HEK293 (cell line): ENCODE results near the gene ADO.

Experiments
- CTCF ChIA-PET: fragments of 350-600 bp; formaldehyde crosslinking; extraction: SDS; loops from one replicate; lab custom pipeline; 2021; ENCODE audit warnings: antibody characterized with exemption; lab: Yijun Ruan, JAX
- POLR2A ChIA-PET: fragments of 300-600 bp; formaldehyde crosslinking; extraction: SDS; loops from one replicate; lab custom pipeline; 2020; ENCODE audit warnings: antibody characterized with exemption, inconsistent platforms; lab: Yijun Ruan, JAX
- H3K27ac ChIP-seq: fragments of 200-500 bp; sonication (Bioruptor generic); 2 replicates; pipeline ENCODE4 v1.5.1; 2014; ENCODE audit warnings: low read depth, low read length, control low read depth, inconsistent platforms; ENCODE audit errors: extremely low read depth
- H3K36me3 ChIP-seq, 2 experiments: fragments of 200-500 bp in 1 of 2; sonication (Bioruptor generic) in 1 of 2; 1 replicate in 1 of 2; 2 replicates in 1 of 2; pipeline ENCODE4 v1.5.1; 2014 to 2017; ENCODE audit warnings: inconsistent platforms in 2 of 2, low read length in 2 of 2; ENCODE audit not compliant: control insufficient read depth in 2 of 2, insufficient read depth in 1 of 2
- H3K4me1 ChIP-seq: fragments of 200-500 bp; sonication (Bioruptor generic); 2 replicates; pipeline ENCODE4 v1.5.1; 2014; ENCODE audit warnings: mild to moderate bottlenecking, low read length, inconsistent platforms; ENCODE audit not compliant: control insufficient read depth, insufficient read depth
- H3K4me3 ChIP-seq: 2 replicates; pipeline ENCODE4 v1.5.1; 2011; ENCODE audit warnings: low read depth, mild to moderate bottlenecking, control low read depth, low read length, moderate library complexity
- H3K9me3 ChIP-seq: fragments of 200-500 bp; sonication (Bioruptor generic); 2 replicates; pipeline ENCODE4 v1.5.1; 2014; ENCODE audit warnings: low read depth, low read length, inconsistent platforms; ENCODE audit not compliant: control insufficient read depth, insufficient read depth
- GLI4 ChIP-seq: fragments of 450-650 bp; formaldehyde crosslinking; IDR thresholded peaks from 2 replicates; pipeline ENCODE4 v1.5.1; 2016; ENCODE audit warnings: missing biosample characterization, missing genetic modification characterization
- IKZF3 ChIP-seq: fragments of 450-650 bp; IDR thresholded peaks from 2 replicates; pipeline ENCODE4 v1.5.0; 2018; ENCODE audit warnings: missing biosample characterization, mild to moderate bottlenecking, missing genetic modification characterization, moderate library complexity
- RBAK ChIP-seq: fragments of 450-650 bp; formaldehyde crosslinking; IDR thresholded peaks from 2 replicates; pipeline ENCODE4 v1.5.1; 2016; ENCODE audit warnings: missing biosample characterization, missing genetic modification characterization
- SP3 ChIP-seq: fragments of 450-650 bp; formaldehyde crosslinking; IDR thresholded peaks from 2 replicates; pipeline ENCODE4 v1.5.1; 2016; ENCODE audit warnings: missing biosample characterization, missing genetic modification characterization
- WT1 ChIP-seq: fragments of 450-650 bp; formaldehyde crosslinking; IDR thresholded peaks from 2 replicates; pipeline ENCODE4 v1.5.1; 2016; ENCODE audit warnings: missing biosample characterization, missing genetic modification characterization
- YY2 ChIP-seq: fragments of 450-650 bp; formaldehyde crosslinking; IDR thresholded peaks from 2 replicates; pipeline ENCODE4 v1.5.1; 2016; ENCODE audit warnings: missing biosample characterization, missing genetic modification characterization
- ZFP37 ChIP-seq: fragments of 450-650 bp; formaldehyde crosslinking; IDR thresholded peaks from 2 replicates; pipeline ENCODE4 v1.5.1; 2016; ENCODE audit warnings: missing biosample characterization, missing genetic modification characterization
- ZFP41 ChIP-seq: fragments of 450-650 bp; formaldehyde crosslinking; IDR thresholded peaks from 2 replicates; pipeline ENCODE4 v1.5.1; 2016; ENCODE audit warnings: missing biosample characterization, missing genetic modification characterization, borderline replicate concordance
- ZNF157 ChIP-seq: fragments of 450-650 bp; formaldehyde crosslinking; IDR thresholded peaks from 2 replicates; pipeline ENCODE4 v1.5.1; 2016; ENCODE audit warnings: missing biosample characterization, missing genetic modification characterization
- ZNF174 ChIP-seq: fragments of 450-650 bp; formaldehyde crosslinking; IDR thresholded peaks from 2 replicates; pipeline ENCODE4 v1.5.0; 2017; ENCODE audit warnings: missing biosample characterization, mild to moderate bottlenecking, missing genetic modification characterization
- ZNF2 ChIP-seq: fragments of 450-650 bp; formaldehyde crosslinking; IDR thresholded peaks from 2 replicates; pipeline ENCODE4 v1.5.1; 2016; ENCODE audit warnings: missing biosample characterization, missing genetic modification characterization
- ZNF202 ChIP-seq: fragments of 450-650 bp; formaldehyde crosslinking; IDR thresholded peaks from 2 replicates; pipeline ENCODE4 v1.5.1; 2016; ENCODE audit warnings: missing biosample characterization, missing genetic modification characterization, borderline replicate concordance
- ZNF211 ChIP-seq: fragments of 450-650 bp; formaldehyde crosslinking; IDR thresholded peaks from 2 replicates; pipeline ENCODE4 v1.5.1; 2016; ENCODE audit warnings: low read depth, missing biosample characterization, missing genetic modification characterization
- ZNF24 ChIP-seq: fragments of 450-650 bp; formaldehyde crosslinking; IDR thresholded peaks from 2 replicates; pipeline ENCODE4 v1.5.1; 2016; ENCODE audit warnings: missing biosample characterization, missing genetic modification characterization
- ZNF302 ChIP-seq: fragments of 450-650 bp; formaldehyde crosslinking; IDR thresholded peaks from 2 replicates; pipeline ENCODE4 v1.5.1; 2016; ENCODE audit warnings: missing biosample characterization, missing genetic modification characterization, low read depth
- ZNF350 ChIP-seq: fragments of 450-650 bp; formaldehyde crosslinking; IDR thresholded peaks from 2 replicates; pipeline ENCODE4 v1.5.0; 2017; ENCODE audit warnings: missing biosample characterization, mild to moderate bottlenecking, missing genetic modification characterization
- ZNF521 ChIP-seq: fragments of 450-650 bp; formaldehyde crosslinking; IDR thresholded peaks from 2 replicates; pipeline ENCODE4 v1.5.1; 2017; ENCODE audit warnings: missing biosample characterization, mild to moderate bottlenecking, missing genetic modification characterization
- ZNF777 ChIP-seq: fragments of 450-650 bp; formaldehyde crosslinking; IDR thresholded peaks from 2 replicates; pipeline ENCODE4 v1.5.1; 2017; ENCODE audit warnings: missing biosample characterization, missing genetic modification characterization, borderline replicate concordance
- ZNF785 ChIP-seq: fragments of 450-650 bp; formaldehyde crosslinking; IDR thresholded peaks from 2 replicates; pipeline ENCODE4 v1.5.1; 2016; ENCODE audit warnings: missing biosample characterization, missing genetic modification characterization
- ZNF830 ChIP-seq: fragments of 450-650 bp; IDR thresholded peaks from 2 replicates; pipeline ENCODE4 v1.5.0; 2018; ENCODE audit warnings: missing biosample characterization, missing genetic modification characterization, low read depth, mild to moderate bottlenecking, moderate library complexity
- TF ChIP-seq, protein P1 (sequence below): sonication (generic); formaldehyde crosslinking; IDR thresholded peaks from 2 replicates; pipeline ENCODE4 v1.8.1; 2022; ENCODE audit warnings: mild to moderate bottlenecking, moderate library complexity, missing genetic modification reagents
- TF ChIP-seq, protein P2 (sequence below): fragments of 450-650 bp; formaldehyde crosslinking; IDR thresholded peaks from 2 replicates; pipeline ENCODE4 v1.5.1; 2016; ENCODE audit warnings: missing biosample characterization, missing genetic modification characterization
- TF ChIP-seq, protein P3 (sequence below): fragments of 450-650 bp; formaldehyde crosslinking; IDR thresholded peaks from 2 replicates; pipeline ENCODE4 v1.5.1; 2017; ENCODE audit warnings: missing biosample characterization, missing genetic modification characterization
- TF ChIP-seq, protein P4 (sequence below): fragments of 450-650 bp; formaldehyde crosslinking; IDR thresholded peaks from 2 replicates; pipeline ENCODE4 v1.5.1; 2016; ENCODE audit warnings: missing biosample characterization, missing genetic modification characterization
- TF ChIP-seq, protein P5 (sequence below): fragments of 450-650 bp; formaldehyde crosslinking; IDR thresholded peaks from 2 replicates; pipeline ENCODE4 v1.5.1; 2016; ENCODE audit warnings: missing biosample characterization, missing genetic modification characterization
- TF ChIP-seq, protein P6 (sequence below): fragments of 450-650 bp; formaldehyde crosslinking; conservative IDR thresholded peaks from 2 replicates; pipeline ENCODE4 v1.5.1; 2016; ENCODE audit warnings: low read depth, missing biosample characterization, missing genetic modification characterization

Gene ADO

DNA sequence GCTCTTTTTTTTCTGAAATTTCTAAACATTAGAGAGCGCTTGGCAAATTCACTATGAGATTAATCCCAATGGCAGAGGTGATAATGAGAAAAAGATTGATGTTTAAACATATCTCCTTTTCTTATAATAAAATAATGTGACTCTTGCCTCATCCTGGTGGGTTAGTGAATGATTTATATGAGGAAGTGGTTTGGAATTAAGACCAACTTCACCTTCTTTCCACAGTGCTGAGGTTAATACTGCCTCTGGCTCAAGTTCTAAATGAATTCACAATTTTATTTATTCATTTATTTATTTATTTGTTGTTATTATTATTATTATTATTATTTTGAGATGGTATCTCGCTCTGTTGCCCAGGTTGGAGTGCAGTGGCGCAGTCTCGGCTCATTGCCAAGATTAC lies 40.5 kb upstream of the ADO start:
- CTCF ChIA-PET = no interaction called here
- POLR2A ChIA-PET = no interaction called here
- Histone ChIP-seq H3K4me1 (no peaks in the 10 kb centered on the region), H3K9me3 (no peaks in the 10 kb centered on the region), H3K27ac (no peak overlapping the region), H3K4me3 (no peak overlapping the region), H3K36me3 (no peaks in the 10 kb centered on the region)
- TF ChIP-seq RBAK (tag by site-specific recombination) (no peak), ZNF521 (no peak), ZNF211 (tag by site-specific recombination) (no peak), ZNF202 (tag by site-specific recombination) (no peak), YY2 (tag by site-specific recombination) (no peak), ZNF302 (tag by site-specific recombination) (no peak), WT1 (tag by site-specific recombination) (no peak), ZNF350 (no peak), ZNF24 (no peak), ZNF785 (tag by site-specific recombination) (no peak), ZNF157 (tag by site-specific recombination) (no peak), ZFP37 (no peak), ZFP41 (no peak), SP3 (tag by site-specific recombination) (no peak), ZNF777 (tag by site-specific recombination) (no peak)
- TF ChIP-seq, protein P1, sequence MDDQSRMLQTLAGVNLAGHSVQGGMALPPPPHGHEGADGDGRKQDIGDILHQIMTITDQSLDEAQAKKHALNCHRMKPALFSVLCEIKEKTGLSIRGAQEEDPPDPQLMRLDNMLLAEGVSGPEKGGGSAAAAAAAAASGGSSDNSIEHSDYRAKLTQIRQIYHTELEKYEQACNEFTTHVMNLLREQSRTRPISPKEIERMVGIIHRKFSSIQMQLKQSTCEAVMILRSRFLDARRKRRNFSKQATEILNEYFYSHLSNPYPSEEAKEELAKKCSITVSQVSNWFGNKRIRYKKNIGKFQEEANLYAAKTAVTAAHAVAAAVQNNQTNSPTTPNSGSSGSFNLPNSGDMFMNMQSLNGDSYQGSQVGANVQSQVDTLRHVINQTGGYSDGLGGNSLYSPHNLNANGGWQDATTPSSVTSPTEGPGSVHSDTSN (CRISPR knock-in tag) = no peak
- TF ChIP-seq, protein P2, sequence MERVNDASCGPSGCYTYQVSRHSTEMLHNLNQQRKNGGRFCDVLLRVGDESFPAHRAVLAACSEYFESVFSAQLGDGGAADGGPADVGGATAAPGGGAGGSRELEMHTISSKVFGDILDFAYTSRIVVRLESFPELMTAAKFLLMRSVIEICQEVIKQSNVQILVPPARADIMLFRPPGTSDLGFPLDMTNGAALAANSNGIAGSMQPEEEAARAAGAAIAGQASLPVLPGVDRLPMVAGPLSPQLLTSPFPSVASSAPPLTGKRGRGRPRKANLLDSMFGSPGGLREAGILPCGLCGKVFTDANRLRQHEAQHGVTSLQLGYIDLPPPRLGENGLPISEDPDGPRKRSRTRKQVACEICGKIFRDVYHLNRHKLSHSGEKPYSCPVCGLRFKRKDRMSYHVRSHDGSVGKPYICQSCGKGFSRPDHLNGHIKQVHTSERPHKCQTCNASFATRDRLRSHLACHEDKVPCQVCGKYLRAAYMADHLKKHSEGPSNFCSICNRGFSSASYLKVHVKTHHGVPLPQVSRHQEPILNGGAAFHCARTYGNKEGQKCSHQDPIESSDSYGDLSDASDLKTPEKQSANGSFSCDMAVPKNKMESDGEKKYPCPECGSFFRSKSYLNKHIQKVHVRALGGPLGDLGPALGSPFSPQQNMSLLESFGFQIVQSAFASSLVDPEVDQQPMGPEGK (tag by site-specific recombination) = no peak
- TF ChIP-seq, protein P3, sequence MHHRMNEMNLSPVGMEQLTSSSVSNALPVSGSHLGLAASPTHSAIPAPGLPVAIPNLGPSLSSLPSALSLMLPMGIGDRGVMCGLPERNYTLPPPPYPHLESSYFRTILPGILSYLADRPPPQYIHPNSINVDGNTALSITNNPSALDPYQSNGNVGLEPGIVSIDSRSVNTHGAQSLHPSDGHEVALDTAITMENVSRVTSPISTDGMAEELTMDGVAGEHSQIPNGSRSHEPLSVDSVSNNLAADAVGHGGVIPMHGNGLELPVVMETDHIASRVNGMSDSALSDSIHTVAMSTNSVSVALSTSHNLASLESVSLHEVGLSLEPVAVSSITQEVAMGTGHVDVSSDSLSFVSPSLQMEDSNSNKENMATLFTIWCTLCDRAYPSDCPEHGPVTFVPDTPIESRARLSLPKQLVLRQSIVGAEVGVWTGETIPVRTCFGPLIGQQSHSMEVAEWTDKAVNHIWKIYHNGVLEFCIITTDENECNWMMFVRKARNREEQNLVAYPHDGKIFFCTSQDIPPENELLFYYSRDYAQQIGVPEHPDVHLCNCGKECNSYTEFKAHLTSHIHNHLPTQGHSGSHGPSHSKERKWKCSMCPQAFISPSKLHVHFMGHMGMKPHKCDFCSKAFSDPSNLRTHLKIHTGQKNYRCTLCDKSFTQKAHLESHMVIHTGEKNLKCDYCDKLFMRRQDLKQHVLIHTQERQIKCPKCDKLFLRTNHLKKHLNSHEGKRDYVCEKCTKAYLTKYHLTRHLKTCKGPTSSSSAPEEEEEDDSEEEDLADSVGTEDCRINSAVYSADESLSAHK (tag by site-specific recombination) = no peak

DNA sequence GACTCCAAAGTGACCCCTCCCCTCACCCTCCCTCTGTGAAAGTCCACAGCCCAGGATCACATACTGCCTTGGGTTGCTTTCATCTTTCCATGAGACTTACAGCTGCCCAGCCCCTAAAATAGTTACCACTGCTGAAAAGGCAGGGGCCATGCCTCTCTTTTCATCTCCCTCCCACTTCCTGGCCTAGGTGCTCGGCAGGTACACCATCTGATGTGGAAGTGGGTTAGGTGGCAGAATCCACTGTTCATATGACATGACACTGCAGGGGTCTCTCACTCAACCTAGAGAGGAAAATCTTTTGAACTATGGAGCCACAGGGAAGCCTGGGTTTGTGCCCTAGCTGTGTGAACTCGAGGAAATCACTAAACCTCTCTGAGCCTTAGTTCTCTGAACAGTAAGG lies 38.8 kb upstream of the ADO start:
- Histone ChIP-seq H3K9me3 (no peaks in the 10 kb centered on the region), H3K4me1 (no peaks in the 10 kb centered on the region), H3K4me3 (no peak overlapping the region), H3K27ac (no peak overlapping the region), H3K36me3 (no peaks in the 10 kb centered on the region)
- CTCF ChIA-PET = no interaction called here
- POLR2A ChIA-PET = no interaction called here
- TF ChIP-seq, protein P4, sequence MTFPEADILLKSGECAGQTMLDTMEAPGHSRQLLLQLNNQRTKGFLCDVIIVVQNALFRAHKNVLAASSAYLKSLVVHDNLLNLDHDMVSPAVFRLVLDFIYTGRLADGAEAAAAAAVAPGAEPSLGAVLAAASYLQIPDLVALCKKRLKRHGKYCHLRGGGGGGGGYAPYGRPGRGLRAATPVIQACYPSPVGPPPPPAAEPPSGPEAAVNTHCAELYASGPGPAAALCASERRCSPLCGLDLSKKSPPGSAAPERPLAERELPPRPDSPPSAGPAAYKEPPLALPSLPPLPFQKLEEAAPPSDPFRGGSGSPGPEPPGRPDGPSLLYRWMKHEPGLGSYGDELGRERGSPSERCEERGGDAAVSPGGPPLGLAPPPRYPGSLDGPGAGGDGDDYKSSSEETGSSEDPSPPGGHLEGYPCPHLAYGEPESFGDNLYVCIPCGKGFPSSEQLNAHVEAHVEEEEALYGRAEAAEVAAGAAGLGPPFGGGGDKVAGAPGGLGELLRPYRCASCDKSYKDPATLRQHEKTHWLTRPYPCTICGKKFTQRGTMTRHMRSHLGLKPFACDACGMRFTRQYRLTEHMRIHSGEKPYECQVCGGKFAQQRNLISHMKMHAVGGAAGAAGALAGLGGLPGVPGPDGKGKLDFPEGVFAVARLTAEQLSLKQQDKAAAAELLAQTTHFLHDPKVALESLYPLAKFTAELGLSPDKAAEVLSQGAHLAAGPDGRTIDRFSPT = no peak
- TF ChIP-seq GLI4 (tag by site-specific recombination) (no peak), ZNF830 (tag by site-specific recombination) (no peak), ZNF174 (tag by site-specific recombination) (no peak), ZNF2 (tag by site-specific recombination) (no peak), IKZF3 (no peak)
- TF ChIP-seq, protein P5, sequence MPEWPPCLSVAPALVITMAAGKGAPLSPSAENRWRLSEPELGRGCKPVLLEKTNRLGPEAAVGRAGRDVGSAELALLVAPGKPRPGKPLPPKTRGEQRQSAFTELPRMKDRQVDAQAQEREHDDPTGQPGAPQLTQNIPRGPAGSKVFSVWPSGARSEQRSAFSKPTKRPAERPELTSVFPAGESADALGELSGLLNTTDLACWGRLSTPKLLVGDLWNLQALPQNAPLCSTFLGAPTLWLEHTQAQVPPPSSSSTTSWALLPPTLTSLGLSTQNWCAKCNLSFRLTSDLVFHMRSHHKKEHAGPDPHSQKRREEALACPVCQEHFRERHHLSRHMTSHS (tag by site-specific recombination) = no peak
- TF ChIP-seq, protein P6, sequence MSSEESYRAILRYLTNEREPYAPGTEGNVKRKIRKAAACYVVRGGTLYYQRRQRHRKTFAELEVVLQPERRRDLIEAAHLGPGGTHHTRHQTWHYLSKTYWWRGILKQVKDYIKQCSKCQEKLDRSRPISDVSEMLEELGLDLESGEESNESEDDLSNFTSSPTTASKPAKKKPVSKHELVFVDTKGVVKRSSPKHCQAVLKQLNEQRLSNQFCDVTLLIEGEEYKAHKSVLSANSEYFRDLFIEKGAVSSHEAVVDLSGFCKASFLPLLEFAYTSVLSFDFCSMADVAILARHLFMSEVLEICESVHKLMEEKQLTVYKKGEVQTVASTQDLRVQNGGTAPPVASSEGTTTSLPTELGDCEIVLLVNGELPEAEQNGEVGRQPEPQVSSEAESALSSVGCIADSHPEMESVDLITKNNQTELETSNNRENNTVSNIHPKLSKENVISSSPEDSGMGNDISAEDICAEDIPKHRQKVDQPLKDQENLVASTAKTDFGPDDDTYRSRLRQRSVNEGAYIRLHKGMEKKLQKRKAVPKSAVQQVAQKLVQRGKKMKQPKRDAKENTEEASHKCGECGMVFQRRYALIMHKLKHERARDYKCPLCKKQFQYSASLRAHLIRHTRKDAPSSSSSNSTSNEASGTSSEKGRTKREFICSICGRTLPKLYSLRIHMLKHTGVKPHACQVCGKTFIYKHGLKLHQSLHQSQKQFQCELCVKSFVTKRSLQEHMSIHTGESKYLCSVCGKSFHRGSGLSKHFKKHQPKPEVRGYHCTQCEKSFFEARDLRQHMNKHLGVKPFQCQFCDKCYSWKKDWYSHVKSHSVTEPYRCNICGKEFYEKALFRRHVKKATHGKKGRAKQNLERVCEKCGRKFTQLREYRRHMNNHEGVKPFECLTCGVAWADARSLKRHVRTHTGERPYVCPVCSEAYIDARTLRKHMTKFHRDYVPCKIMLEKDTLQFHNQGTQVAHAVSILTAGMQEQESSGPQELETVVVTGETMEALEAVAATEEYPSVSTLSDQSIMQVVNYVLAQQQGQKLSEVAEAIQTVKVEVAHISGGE (tag by site-specific recombination) = no peak
